Spleen (tissue), 7 donors: ENCODE results near the gene ST8SIA2.

Source experiments
- POLR2A ChIP-seq, 3 donors: fragments of 450-650 bp; IDR thresholded peaks; one replicate each; pipeline ENCODE4 v1.5.1; 2017; ENCODE audit warnings: antibody characterized with exemption in 3 of 3, mild to moderate bottlenecking in 1 of 3
- TF ChIP-seq, protein P1 (sequence below), 11 experiments: fragments of 200-600 bp in 7 of 11; fragments of 450-650 bp in 4 of 11; sonication (generic) in 4 of 11; IDR thresholded peaks in 8 of 11; conservative IDR thresholded peaks in 3 of 11; 1 replicate in 7 of 11; 2 replicates in 4 of 11; pipeline versions ENCODE4 v1.4.0 to v1.8.0; 2016 to 2021; ENCODE audit warnings: antibody characterized with exemption in 11 of 11, inconsistent platforms in 4 of 11, mild to moderate bottlenecking in 1 of 11
- donor health status: DM: no; HTN: no; CAD: no; lungs with moderate emphysema.
- donor health status: DM: no; HTN: no; CAD: no.
- donor health status: DM: no; HTN: no; CAD: no.

DNA sequence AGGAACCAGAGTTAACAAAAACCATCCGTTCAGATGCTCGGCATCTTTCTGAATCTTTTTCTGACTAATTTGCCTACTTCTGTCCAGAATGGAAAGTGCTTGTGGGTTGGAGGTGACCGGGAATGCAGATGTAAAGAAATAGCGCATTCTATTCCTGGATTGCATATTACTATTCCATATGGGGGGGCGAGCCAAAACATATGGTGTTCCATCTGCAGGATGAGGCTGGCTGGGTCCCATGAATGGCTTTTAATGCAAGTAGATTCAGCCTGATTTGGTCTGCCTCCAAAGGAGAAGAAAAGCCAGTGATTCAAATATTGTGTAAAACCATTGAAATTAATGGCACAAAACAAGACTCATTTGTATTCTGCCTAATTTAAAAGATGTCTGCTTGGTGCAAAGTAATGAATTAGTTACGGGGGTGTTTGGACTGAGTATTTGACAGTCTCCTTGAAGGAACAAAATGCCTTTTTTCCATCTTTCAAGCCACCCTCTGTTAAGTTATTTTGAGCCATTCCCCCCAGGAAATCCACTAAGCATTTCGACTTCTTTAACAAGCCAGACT lies 99.0 kb downstream of the ST8SIA2 start:
- TF ChIP-seq, protein P1, sequence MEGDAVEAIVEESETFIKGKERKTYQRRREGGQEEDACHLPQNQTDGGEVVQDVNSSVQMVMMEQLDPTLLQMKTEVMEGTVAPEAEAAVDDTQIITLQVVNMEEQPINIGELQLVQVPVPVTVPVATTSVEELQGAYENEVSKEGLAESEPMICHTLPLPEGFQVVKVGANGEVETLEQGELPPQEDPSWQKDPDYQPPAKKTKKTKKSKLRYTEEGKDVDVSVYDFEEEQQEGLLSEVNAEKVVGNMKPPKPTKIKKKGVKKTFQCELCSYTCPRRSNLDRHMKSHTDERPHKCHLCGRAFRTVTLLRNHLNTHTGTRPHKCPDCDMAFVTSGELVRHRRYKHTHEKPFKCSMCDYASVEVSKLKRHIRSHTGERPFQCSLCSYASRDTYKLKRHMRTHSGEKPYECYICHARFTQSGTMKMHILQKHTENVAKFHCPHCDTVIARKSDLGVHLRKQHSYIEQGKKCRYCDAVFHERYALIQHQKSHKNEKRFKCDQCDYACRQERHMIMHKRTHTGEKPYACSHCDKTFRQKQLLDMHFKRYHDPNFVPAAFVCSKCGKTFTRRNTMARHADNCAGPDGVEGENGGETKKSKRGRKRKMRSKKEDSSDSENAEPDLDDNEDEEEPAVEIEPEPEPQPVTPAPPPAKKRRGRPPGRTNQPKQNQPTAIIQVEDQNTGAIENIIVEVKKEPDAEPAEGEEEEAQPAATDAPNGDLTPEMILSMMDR (IDR thresholded peaks at IDR 0.05 in 8 of 11, conservative IDR thresholded peaks at IDR 0.05 in 3 of 11) = no peak
- no peak for TF ChIP-seq POLR2A (IDR thresholded peaks at IDR 0.05)
